Right renal cortex interstitium (tissue), 3 donors: ENCODE data around the gene KPTN. TPM values are rescaled to one million over a fixed set of nuclear protein-coding genes. Genes with fewer than 3 reads are reported as not detected.

Source experiments
- DNase-seq, 3 donors: peaks; one replicate each; pipeline ENCODE4 v3.0.0-alpha.2; 2013; ENCODE audit warnings: low read depth in 3 of 3, low spot score in 2 of 3
- polyA plus RNA-seq, 3 donors: library from polyadenylated mRNA; unstranded; fragments of 120-200 nt; gene quantifications; one replicate each; pipeline ENCODE4 v1.2.1, GENCODE V29; 2013; ENCODE audit not compliant: insufficient read length in 3 of 3

Gene KPTN
- polyA plus RNA-seq: 10 to 100 TPM; 10.6 to 12.9 (median 12.0) TPM

- DNase-seq: peak; percentile 68 to 80 (median 76)
Observed at GRCh38 chr19:47483800-47484690, at the start of gene KPTN. Gene KPTN, minus strand, starts transcription at chr19:47484219. Its CDS starts 59 bp downstream, at chr19:47484160.

- DNase-seq: no peak
Observed at GRCh38 chr19:47531640-47532387, 47.8 kb upstream of the KPTN start.

- no peak for DNase-seq
Observed at GRCh38 chr19:47529018-47529742, 45.2 kb upstream of the KPTN start.

- no peak for DNase-seq
Observed at GRCh38 chr19:47526798-47527197, 42.8 kb upstream of the KPTN start.

GRCh38 chr19:47523473-47523872 is 39.5 kb upstream of the KPTN start:
- no peak for DNase-seq

GRCh38 chr19:47521473-47522180 is 37.6 kb upstream of the KPTN start:
- DNase-seq: no peak

- DNase-seq: no peak
Observed at GRCh38 chr19:47520839-47521238, 36.8 kb upstream of the KPTN start.

- no peak for DNase-seq
Observed at GRCh38 chr19:47520343-47520806, 36.4 kb upstream of the KPTN start.

- DNase-seq: no peak
Observed at GRCh38 chr19:47518854-47519253, 34.8 kb upstream of the KPTN start.

- DNase-seq: no peak
Observed at GRCh38 chr19:47518139-47518538, 34.1 kb upstream of the KPTN start.

- DNase-seq: peak; percentile 99 to 100 (median 99)
Observed at GRCh38 chr19:47514869-47515588, 31.0 kb upstream of the KPTN start, which contains the start of gene NAPA. Gene NAPA, minus strand, starts transcription at chr19:47515063. Its CDS starts 123 bp downstream, at chr19:47514940.

- DNase-seq: no peak
Observed at GRCh38 chr19:47514151-47514868, 30.3 kb upstream of the KPTN start.

- DNase-seq: no peak
Observed at GRCh38 chr19:47512948-47513319, 28.9 kb upstream of the KPTN start.

- DNase-seq: no peak
Observed at GRCh38 chr19:47512183-47512947, 28.3 kb upstream of the KPTN start.

- DNase-seq: no peak
Observed at GRCh38 chr19:47511681-47512080, 27.7 kb upstream of the KPTN start.

GRCh38 chr19:47511128-47511517 is 27.1 kb upstream of the KPTN start:
- no peak for DNase-seq

GRCh38 chr19:47510516-47511127 is 26.6 kb upstream of the KPTN start:
- no peak for DNase-seq

- DNase-seq: no peak
Observed at GRCh38 chr19:47509973-47510372, 26.0 kb upstream of the KPTN start.
